Measurements from ENCODE around the gene DSCAML1. TPM values are rescaled to one million over a fixed set of nuclear protein-coding genes. Genes with fewer than 3 reads are reported as not detected.

The DSCAML1 gene
- total RNA-seq, 1 donor from 2014 or later: 0.16 TPM

GRCh38 chr11:117767071-117767470 lies 29.9 kb downstream of the DSCAML1 start:
- Histone ChIP-seq H3K9ac (ENCODE audit: low read length) (no peak overlapping the region), H3K9me3 (ENCODE audit: insufficient read depth, low read depth, low read length) (no peaks in the 10 kb centered on the region), H2AFZ (ENCODE audit: low read depth, low read length) (no peak overlapping the region), H3K27me3 (ENCODE audit: insufficient read depth, low read length) (peaks cover 2% of the 10 kb centered on the region), H3K4me1 (ENCODE audit: insufficient read depth, low read length) (no peaks in the 10 kb centered on the region), H3K36me3 (ENCODE audit: insufficient read depth, low read length) (no peaks in the 10 kb centered on the region), H3K4me2 (ENCODE audit: low read length) (no peak overlapping the region), H3K4me3 (ENCODE audit: insufficient read depth, low read depth, low read length) (no peak overlapping the region), H3K79me2 (ENCODE audit: insufficient read depth, low read length) (no peaks in the 10 kb centered on the region), H3K27ac (ENCODE audit: low read depth, low read length) (no peak overlapping the region), H4K20me1 (ENCODE audit: insufficient read depth, low read length) (no peaks in the 10 kb centered on the region)
- Mint-ChIP-seq H3K4me1 (ENCODE audit: low read depth, unreplicated experiment) (no peaks in the 10 kb centered on the region), H3K36me3 (ENCODE audit: low read depth, unreplicated experiment) (no peaks in the 10 kb centered on the region), H3K4me3 (ENCODE audit: unreplicated experiment) (no peak overlapping the region), H3K27me3 (ENCODE audit: low read depth, unreplicated experiment) (peaks cover 69% of the 10 kb centered on the region), H3K27ac (ENCODE audit: unreplicated experiment) (no peak overlapping the region), H3K9me3 (ENCODE audit: unreplicated experiment) (no peaks in the 10 kb centered on the region)
- TF ChIP-seq EZH2 (IDR thresholded peaks at IDR 0.05; ENCODE audit: insufficient read depth, low read length): no peak
- no peak for TF ChIP-seq CTCF (IDR thresholded peaks at IDR 0.05; ENCODE audit: insufficient read depth, low read depth, low read length)
- FAIRE-seq (no peak), DNase-seq (ENCODE audit: low read depth) (no peak)

GRCh38 chr11:117766576-117766975 lies 30.4 kb downstream of the DSCAML1 start:
- no peak for TF ChIP-seq CTCF (IDR thresholded peaks at IDR 0.05; ENCODE audit: insufficient read depth, low read depth, low read length)
- no peaks in the 10 kb centered on the region for H3K9me3 Mint-ChIP-seq (ENCODE audit: unreplicated experiment)
- FAIRE-seq: no peak

DNA sequence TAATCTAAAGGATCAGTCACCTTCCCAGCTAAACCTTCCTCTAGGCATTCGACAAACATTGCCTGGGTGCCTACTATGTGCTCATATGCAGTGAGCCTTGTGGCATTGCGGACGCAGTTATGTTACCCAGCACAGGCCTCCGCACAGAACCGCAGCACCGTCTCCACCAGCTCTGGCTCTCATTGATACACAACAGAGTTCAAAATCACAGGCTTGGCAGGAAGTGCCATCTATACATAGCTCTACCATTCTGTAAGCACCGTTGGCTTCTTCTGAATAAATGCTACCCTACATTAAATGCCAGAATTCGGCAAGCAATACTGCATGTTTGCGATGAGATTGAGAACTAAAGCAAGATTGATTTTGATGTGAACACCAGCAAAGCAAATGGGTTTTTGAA lies 31.0 kb downstream of the DSCAML1 start:
- Histone ChIP-seq H3K27ac (ENCODE audit: low read depth, low read length) (no peak overlapping the region), H3K4me2 (ENCODE audit: low read length) (no peak overlapping the region), H3K4me1 (ENCODE audit: insufficient read depth, low read length) (no peaks in the 10 kb centered on the region), H3K27me3 (ENCODE audit: insufficient read depth, low read length) (peaks cover 2% of the 10 kb centered on the region), H3K4me3 (ENCODE audit: insufficient read depth, low read depth, low read length) (no peak overlapping the region), H2AFZ (ENCODE audit: low read depth, low read length) (no peak overlapping the region), H4K20me1 (ENCODE audit: insufficient read depth, low read length) (no peaks in the 10 kb centered on the region), H3K9me3 (ENCODE audit: insufficient read depth, low read depth, low read length) (no peaks in the 10 kb centered on the region), H3K36me3 (ENCODE audit: insufficient read depth, low read length) (no peaks in the 10 kb centered on the region), H3K79me2 (ENCODE audit: insufficient read depth, low read length) (no peaks in the 10 kb centered on the region), H3K9ac (ENCODE audit: low read length) (no peak overlapping the region)
- Mint-ChIP-seq H3K27ac (ENCODE audit: unreplicated experiment) (no peak overlapping the region), H3K4me1 (ENCODE audit: low read depth, unreplicated experiment) (no peaks in the 10 kb centered on the region), H3K9me3 (ENCODE audit: unreplicated experiment) (no peaks in the 10 kb centered on the region), H3K27me3 (ENCODE audit: low read depth, unreplicated experiment) (peaks cover 69% of the 10 kb centered on the region), H3K4me3 (ENCODE audit: unreplicated experiment) (no peak overlapping the region), H3K36me3 (ENCODE audit: low read depth, unreplicated experiment) (no peaks in the 10 kb centered on the region)
- TF ChIP-seq EZH2 (IDR thresholded peaks at IDR 0.05; ENCODE audit: insufficient read depth, low read length) (no peak), CTCF (IDR thresholded peaks at IDR 0.05; ENCODE audit: insufficient read depth, low read depth, low read length) (no peak)
- FAIRE-seq (no peak), DNase-seq (ENCODE audit: low read depth) (no peak)

More at GRCh38 chr11:117766576-117766975, 30.4 kb downstream of the DSCAML1 start:
- Histone ChIP-seq H4K20me1 (ENCODE audit: insufficient read depth, low read length) (no peaks in the 10 kb centered on the region), H3K4me1 (ENCODE audit: insufficient read depth, low read length) (no peaks in the 10 kb centered on the region), H3K27ac (ENCODE audit: low read depth, low read length) (no peak overlapping the region), H3K9ac (ENCODE audit: low read length) (no peak overlapping the region), H3K4me3 (ENCODE audit: insufficient read depth, low read depth, low read length) (no peak overlapping the region), H3K79me2 (ENCODE audit: insufficient read depth, low read length) (no peaks in the 10 kb centered on the region), H2AFZ (ENCODE audit: low read depth, low read length) (no peak overlapping the region), H3K9me3 (ENCODE audit: insufficient read depth, low read depth, low read length) (no peaks in the 10 kb centered on the region), H3K27me3 (ENCODE audit: insufficient read depth, low read length) (peaks cover 2% of the 10 kb centered on the region), H3K4me2 (ENCODE audit: low read length) (no peak overlapping the region), H3K36me3 (ENCODE audit: insufficient read depth, low read length) (no peaks in the 10 kb centered on the region)
- Mint-ChIP-seq H3K36me3 (ENCODE audit: low read depth, unreplicated experiment) (no peaks in the 10 kb centered on the region), H3K4me3 (ENCODE audit: unreplicated experiment) (no peak overlapping the region), H3K27ac (ENCODE audit: unreplicated experiment) (no peak overlapping the region), H3K27me3 (ENCODE audit: low read depth, unreplicated experiment) (peaks cover 70% of the 10 kb centered on the region), H3K4me1 (ENCODE audit: low read depth, unreplicated experiment) (no peaks in the 10 kb centered on the region)
- DNase-seq (ENCODE audit: low read depth): no peak
